Right lobe of liver (tissue), 6 donors: ENCODE data around the gene LRBA. TPM values are rescaled to one million over a fixed set of nuclear protein-coding genes. Genes with fewer than 3 reads are reported as not detected.

Experiments used
- ATAC-seq, 4 donors: fragments of 200-7000 bp; cut with Tn5 transposase; one replicate each; pipeline ENCODE4 v1.9.1; 2020; ENCODE audit warnings: mild to moderate bottlenecking in 4 of 4, moderate library complexity in 4 of 4
- DNase-seq, 3 donors: peaks; one replicate each; pipeline ENCODE4 v3.0.0-alpha.2; 2020
- H3K27ac ChIP-seq, 3 donors: fragments of 200-600 bp; one replicate each; pipeline ENCODE4 v1.8.0; 2022
- H3K27me3 ChIP-seq, 2 donors: fragments of 200-600 bp; one replicate each; pipeline ENCODE4 v1.8.0; 2022
- H3K36me3 ChIP-seq, 4 donors: fragments of 200-600 bp; sonication (generic) in 1 of 4; one replicate each; pipeline versions ENCODE4 v1.5.1 to v1.8.0; 2017 to 2022; ENCODE audit warnings: control low read depth in 1 of 4
- H3K4me1 ChIP-seq, 4 donors: fragments of 200-600 bp; sonication (generic) in 1 of 4; one replicate each; pipeline versions ENCODE4 v1.5.1 to v1.8.0; 2017 to 2022; ENCODE audit warnings: control low read depth in 1 of 4
- H3K4me3 ChIP-seq, 3 donors: fragments of 200-600 bp; one replicate each; pipeline ENCODE4 v1.8.0; 2022
- H3K9me3 ChIP-seq, 4 donors: fragments of 200-600 bp; sonication (generic) in 1 of 4; one replicate each; pipeline versions ENCODE4 v1.5.1 to v1.8.0; 2017 to 2022; ENCODE audit warnings: control low read depth in 1 of 4
- POLR2A ChIP-seq: fragments of 450-650 bp; IDR thresholded peaks from one replicate; pipeline ENCODE4 v1.6.1; 2017; ENCODE audit warnings: antibody characterized with exemption, mild to moderate bottlenecking
- WGBS: methylation state at CpG from one replicate; pipeline ENCODE4 v1.1.6; 2018; ENCODE audit warnings: low coverage, low lambda C conversion rate; ENCODE audit not compliant: insufficient coverage; ENCODE audit errors: missing lambda C conversion rate; 5-methylcytosine and 5-hydroxymethylcytosine counted together
- intact Hi-C, 2 donors: fragments of 100-400 bp; cut with DNase I; formaldehyde crosslinking; loops; one replicate each; pipeline versions ENCODE4 v1.11.2 to v1.14.1; 2022
- total RNA-seq, 6 experiments: library from RNA; depleted of rRNA in 2 of 6; stranded (reverse); fragments of >200 nt in 2 of 6; fragmentation: NEBNext Ultra II Directional in 3 of 6; extraction: Animal tissue kit (Norgen Biotek cat#: 25700) in 3 of 6; gene quantifications; one replicate each; pipeline versions ENCODE4 v1.1.0 to v1.2.4, GENCODE V29; 2016 to 2023
- TF ChIP-seq, protein P1 (sequence below), 4 donors: fragments of 200-600 bp in 3 of 4; fragments of 450-650 bp in 1 of 4; IDR thresholded peaks; one replicate each; pipeline versions ENCODE4 v1.5.1 to v1.8.0; 2016 to 2022; ENCODE audit warnings: antibody characterized with exemption in 4 of 4, mild to moderate bottlenecking in 2 of 4
- donor health status: DM: no; HTN: yes; CAD: no.
- donor health status: DM: no; HTN: no; CAD: no.
- donor health status: DM: no; HTN: no; CAD: no.
- donor health status: DM: no; HTN: yes; CAD: no.
- donor health status: DM: no; HTN: yes; CAD: no.

LRBA gene
- total RNA-seq, 6 experiments from 2014 or later, result 18.9 to 48.1 (median 24.5) TPM

DNA sequence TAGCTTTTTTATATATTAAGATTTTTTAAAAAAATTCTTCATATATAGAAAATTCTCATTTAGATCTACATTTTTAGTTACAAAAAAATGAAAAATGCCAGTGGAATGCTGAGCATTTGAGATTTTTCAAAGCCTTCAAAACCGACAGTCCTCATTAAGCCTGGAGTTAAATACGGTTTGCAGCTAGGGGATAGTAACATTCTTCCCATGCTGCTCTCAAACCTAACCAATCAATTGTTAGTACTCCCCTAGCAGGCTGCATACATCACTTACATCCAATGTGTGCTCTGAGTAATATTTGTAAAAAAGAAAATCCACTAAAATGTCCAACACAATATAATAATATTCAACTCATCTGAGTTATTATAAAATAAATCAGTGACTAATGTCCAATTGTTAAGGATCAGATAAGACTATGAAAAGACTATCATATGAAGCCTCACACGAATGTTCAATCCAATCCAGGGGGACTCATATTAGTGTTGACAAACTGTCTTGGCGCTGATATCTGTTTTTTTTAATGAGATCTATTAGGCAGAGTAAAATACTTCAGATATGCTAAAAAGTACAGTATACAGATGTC is 660.8 kb downstream of the LRBA start:
- intact Hi-C loops, result no loop called here
- H3K9me3 ChIP-seq, result no peaks in the 10 kb centered on the region
- 97% methylated on average over 4 of the region's 4 CpGs for WGBS
- TF ChIP-seq POLR2A, result no peak
- TF ChIP-seq, protein P1, sequence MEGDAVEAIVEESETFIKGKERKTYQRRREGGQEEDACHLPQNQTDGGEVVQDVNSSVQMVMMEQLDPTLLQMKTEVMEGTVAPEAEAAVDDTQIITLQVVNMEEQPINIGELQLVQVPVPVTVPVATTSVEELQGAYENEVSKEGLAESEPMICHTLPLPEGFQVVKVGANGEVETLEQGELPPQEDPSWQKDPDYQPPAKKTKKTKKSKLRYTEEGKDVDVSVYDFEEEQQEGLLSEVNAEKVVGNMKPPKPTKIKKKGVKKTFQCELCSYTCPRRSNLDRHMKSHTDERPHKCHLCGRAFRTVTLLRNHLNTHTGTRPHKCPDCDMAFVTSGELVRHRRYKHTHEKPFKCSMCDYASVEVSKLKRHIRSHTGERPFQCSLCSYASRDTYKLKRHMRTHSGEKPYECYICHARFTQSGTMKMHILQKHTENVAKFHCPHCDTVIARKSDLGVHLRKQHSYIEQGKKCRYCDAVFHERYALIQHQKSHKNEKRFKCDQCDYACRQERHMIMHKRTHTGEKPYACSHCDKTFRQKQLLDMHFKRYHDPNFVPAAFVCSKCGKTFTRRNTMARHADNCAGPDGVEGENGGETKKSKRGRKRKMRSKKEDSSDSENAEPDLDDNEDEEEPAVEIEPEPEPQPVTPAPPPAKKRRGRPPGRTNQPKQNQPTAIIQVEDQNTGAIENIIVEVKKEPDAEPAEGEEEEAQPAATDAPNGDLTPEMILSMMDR (IDR thresholded peaks at IDR 0.05), result no peak
- no peaks in the 10 kb centered on the region for H3K36me3 ChIP-seq
- H3K4me1 ChIP-seq, result peaks cover 0 to 12% (median 0%) of the 10 kb centered on the region in 4 donors
- DNase-seq (no peak), ATAC-seq (no peak)
- no peak overlapping the region for H3K27ac ChIP-seq
- H3K27me3 ChIP-seq, result no peaks in the 10 kb centered on the region
- H3K4me3 ChIP-seq, result no peak overlapping the region

DNA sequence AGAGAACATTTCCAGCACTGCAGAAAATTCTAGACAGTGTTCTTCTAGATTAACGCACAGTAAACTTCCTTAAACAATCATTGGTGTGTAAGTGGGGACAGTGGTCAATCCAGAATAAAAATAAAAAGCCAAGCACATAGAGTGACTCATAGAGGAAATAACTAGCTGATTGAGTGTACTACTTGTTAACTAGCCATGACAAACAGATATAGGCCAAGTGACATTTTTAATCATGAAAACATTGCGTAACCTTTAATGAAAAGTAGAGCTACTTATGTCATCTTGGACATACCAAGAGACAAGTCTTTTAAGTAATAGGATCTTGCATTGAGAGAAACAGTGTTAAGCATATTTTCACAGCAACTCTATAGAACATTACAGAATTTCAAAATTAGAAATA is 667.0 kb downstream of the LRBA start:
- peak in 1 of 4 donors; percentile 91 for ATAC-seq
- TF ChIP-seq, protein P1 (IDR thresholded peaks at IDR 0.05), result no peak
- no peak for TF ChIP-seq POLR2A
- Histone ChIP-seq H3K9me3 (no peaks in the 10 kb centered on the region), H3K27me3 (no peaks in the 10 kb centered on the region), H3K27ac (no peak overlapping the region), H3K4me1 (no peaks in the 10 kb centered on the region), H3K36me3 (no peaks in the 10 kb centered on the region), H3K4me3 (no peak overlapping the region)
- intact Hi-C loops, result no loop called here
- 92% methylated on average over 2 of the region's 2 CpGs for WGBS
- no peak for DNase-seq

DNA sequence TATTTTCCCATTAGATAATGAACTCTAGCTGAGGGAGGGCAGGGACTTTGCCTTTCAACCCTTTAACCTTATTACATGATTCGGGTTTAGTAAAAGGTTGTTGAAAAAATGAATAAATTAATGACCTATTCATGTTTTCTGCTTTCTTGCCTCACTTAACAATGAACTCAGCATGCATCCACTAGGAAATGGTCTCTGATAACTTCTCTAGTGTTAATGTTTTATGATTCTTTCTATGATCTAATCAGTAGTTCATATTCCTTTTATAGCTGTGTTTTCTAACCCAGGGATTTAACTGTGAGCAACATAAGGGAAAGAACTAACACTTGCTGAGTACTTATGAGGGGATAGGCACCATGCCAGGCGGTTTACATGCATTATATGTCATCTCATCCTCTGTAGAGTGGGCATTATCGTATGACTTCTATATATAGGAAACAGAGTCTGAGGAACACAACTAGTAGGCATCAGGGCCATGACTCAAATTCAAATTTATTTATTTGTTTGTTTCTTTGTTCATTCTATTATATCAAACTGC is 669.8 kb downstream of the LRBA start:
- Histone ChIP-seq H3K9me3 (no peaks in the 10 kb centered on the region), H3K4me3 (no peak overlapping the region), H3K27me3 (no peaks in the 10 kb centered on the region), H3K36me3 (no peaks in the 10 kb centered on the region), H3K4me1 (no peaks in the 10 kb centered on the region), H3K27ac (no peak overlapping the region)
- 73% methylated on average over 3 of the region's 3 CpGs for WGBS
- intact Hi-C loops, result no loop called here
- no peak for TF ChIP-seq POLR2A
- TF ChIP-seq, protein P1 (IDR thresholded peaks at IDR 0.05), result no peak
- DNase-seq, result no peak
- ATAC-seq, result no peak

DNA sequence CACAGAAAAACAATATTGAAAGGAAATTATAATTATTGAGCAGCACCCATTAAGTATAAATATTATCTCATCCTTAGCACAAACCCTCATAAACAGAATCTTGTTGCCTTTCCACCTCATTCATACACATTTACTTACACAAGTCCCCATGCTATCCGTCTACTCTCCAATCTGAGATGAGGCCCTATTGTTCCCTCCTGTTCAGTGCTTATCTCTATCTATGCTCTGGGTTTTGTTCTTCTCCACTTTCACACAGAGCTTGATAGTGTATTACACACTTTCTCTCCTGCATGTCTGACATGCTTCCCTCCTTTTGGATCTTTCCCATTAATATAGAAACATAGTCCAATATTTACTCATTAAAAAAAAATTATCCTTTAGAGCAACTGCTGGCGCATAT is 671.3 kb downstream of the LRBA start:
- no peaks in the 10 kb centered on the region for H3K27me3 ChIP-seq

More for the DNA sequence above, 671.3 kb downstream of the LRBA start:
- no peaks in the 10 kb centered on the region for H3K4me1 ChIP-seq
- no peak for DNase-seq
- no peaks in the 10 kb centered on the region for H3K9me3 ChIP-seq
- intact Hi-C loops, result no loop called here
- no peaks in the 10 kb centered on the region for H3K36me3 ChIP-seq
- TF ChIP-seq POLR2A, result no peak
- TF ChIP-seq, protein P1 (IDR thresholded peaks at IDR 0.05), result no peak
- H3K27ac ChIP-seq, result no peak overlapping the region
- 94% methylated on average over 2 of the region's 2 CpGs for WGBS
- no peak overlapping the region for H3K4me3 ChIP-seq
- no peak for ATAC-seq
